PC-3 (cell line): ENCODE results near the gene HOXA6.

Experiments
- CTCF ChIP-seq: fragments of 300-600 bp; sonication (generic); conservative IDR thresholded peaks from 2 replicates; pipeline ENCODE4 v1.5.1; 2017; ENCODE audit warnings: antibody characterized with exemption, low read depth, mild to moderate bottlenecking, low read length
- EZH2 ChIP-seq: fragments of 300-600 bp; sonication (generic); IDR thresholded peaks from one replicate; pipeline ENCODE4 v1.6.1; 2017; ENCODE audit warnings: antibody characterized with exemption, mild to moderate bottlenecking, low read length; ENCODE audit not compliant: unreplicated experiment
- EZH2phosphoT487 ChIP-seq: fragments of 300-600 bp; sonication (generic); IDR thresholded peaks from 2 replicates; pipeline ENCODE4 v1.6.1; 2018; ENCODE audit warnings: mild to moderate bottlenecking, antibody characterized with exemption, low read length, borderline replicate concordance

GRCh38 chr7:27152816-27153442 lies 5.4 kb upstream of the HOXA6 start:
- TF ChIP-seq EZH2 (no peak), CTCF (no peak), EZH2phosphoT487 (no peak)
